H1 (cell line): ENCODE results near the gene RUNX1. TPM values are rescaled to one million over a fixed set of nuclear protein-coding genes. Genes with fewer than 3 reads are reported as not detected.

Experiments
- CTCF ChIA-PET: fragments of 300-600 bp; sonication (Branson Sonifier 250); formaldehyde crosslinking; loops from one replicate; lab custom pipeline; 2021; ENCODE audit not compliant: partially characterized antibody; lab: Charles Lee
- POLR2A ChIA-PET: fragments of 300-600 bp; sonication (Branson Sonifier 250); formaldehyde crosslinking; loops from one replicate; lab custom pipeline; 2021; ENCODE audit warnings: inconsistent platforms; ENCODE audit not compliant: partially characterized antibody; lab: Charles Lee
- DNase-seq, 2 experiments: peaks; one replicate each; pipeline versions ENCODE4 v3.0.0 to v3.0.0-alpha.2; 2010 to 2022; ENCODE audit warnings: low spot score in 2 of 2, low read depth in 1 of 2, mixed read lengths in 1 of 2
- FAIRE-seq: peaks from 2 replicates; lab custom pipeline; 2011; peaks lifted over from hg19 to GRCh38; lab: Jason Lieb, UNC
- H2AFZ ChIP-seq: 2 replicates; pipeline ENCODE4 v1.8.1; 2012; ENCODE audit warnings: low read length, inconsistent platforms
- H2AK5ac ChIP-seq: 2 replicates; pipeline ENCODE4 v1.6.1; 2013; ENCODE audit warnings: low read depth, low read length
- H2BK120ac ChIP-seq: replicated peaks from 2 replicates; pipeline ENCODE3; 2013; ENCODE audit warnings: low read depth, low read length, inconsistent platforms
- H2BK12ac ChIP-seq: 2 replicates; pipeline ENCODE4 v1.6.1; 2013; ENCODE audit warnings: low read depth, low read length
- H2BK15ac ChIP-seq: 2 replicates; pipeline ENCODE4 v1.6.1; 2013; ENCODE audit warnings: low read length
- H2BK20ac ChIP-seq: 2 replicates; pipeline ENCODE4 v1.6.1; 2013; ENCODE audit warnings: low read length
- H2BK5ac ChIP-seq: 2 replicates; pipeline ENCODE4 v1.6.1; 2013; ENCODE audit warnings: low read depth, low read length
- H3K14ac ChIP-seq: 2 replicates; pipeline ENCODE4 v1.6.1; 2013; ENCODE audit warnings: inconsistent platforms; ENCODE audit not compliant: insufficient read length
- H3K18ac ChIP-seq: 2 replicates; pipeline ENCODE4 v1.6.1; 2013; ENCODE audit warnings: low read length; ENCODE audit errors: extremely low read depth
- H3K23ac ChIP-seq: 2 replicates; pipeline ENCODE4 v1.6.1; 2013; ENCODE audit warnings: inconsistent platforms; ENCODE audit not compliant: insufficient read length
- H3K23me2 ChIP-seq: 2 replicates; pipeline ENCODE4 v1.6.1; 2013; ENCODE audit warnings: low read depth, low read length
- H3K27ac ChIP-seq: 2 replicates; pipeline ENCODE4 v1.6.1; 2011; ENCODE audit warnings: low read depth, low read length, inconsistent platforms
- H3K27me3 ChIP-seq, 4 experiments: replicated peaks in 1 of 4; 1 replicate in 1 of 4; 2 replicates in 3 of 4; pipeline versions ENCODE4 v1.6.1 to v1.8.1; 2011 to 2013; ENCODE audit warnings: low read length in 3 of 4, mild to moderate bottlenecking in 3 of 4, inconsistent platforms in 2 of 4, mixed read lengths in 2 of 4, moderate library complexity in 1 of 4; ENCODE audit not compliant: control insufficient read depth in 3 of 4, insufficient read depth in 3 of 4; ENCODE audit errors: extremely low read depth in 1 of 4
- H3K36me3 ChIP-seq, 4 experiments: 2 replicates each; pipeline versions ENCODE4 v1.6.1 to v1.8.1; 2011 to 2013; ENCODE audit warnings: mild to moderate bottlenecking in 4 of 4, low read length in 3 of 4, moderate library complexity in 2 of 4, control low read depth in 1 of 4, inconsistent platforms in 1 of 4; ENCODE audit not compliant: insufficient read depth in 4 of 4, control insufficient read depth in 2 of 4
- H3K4ac ChIP-seq: replicated peaks from 2 replicates; pipeline ENCODE3; 2013; ENCODE audit warnings: low read length, low read depth, mixed read lengths, inconsistent platforms; ENCODE audit not compliant: insufficient read length
- H3K4me1 ChIP-seq, 4 experiments: replicated peaks in 1 of 4; 1 replicate in 1 of 4; 2 replicates in 3 of 4; pipeline versions ENCODE4 v1.6.1 to v1.8.1; 2011 to 2013; ENCODE audit warnings: low read length in 3 of 4, inconsistent platforms in 2 of 4, mixed read lengths in 1 of 4; ENCODE audit not compliant: insufficient read depth in 4 of 4, control insufficient read depth in 3 of 4
- H3K4me2 ChIP-seq, 2 experiments: 2 replicates each; pipeline versions ENCODE4 v1.6.1 to v1.8.1; 2011 to 2013; ENCODE audit warnings: low read depth in 2 of 2, low read length in 2 of 2, control low read depth in 1 of 2, inconsistent platforms in 1 of 2, mild to moderate bottlenecking in 1 of 2; ENCODE audit not compliant: insufficient read depth in 1 of 2
- H3K4me3 ChIP-seq, 4 experiments: fragments of 200-600, 300-600 bp in 1 of 4; sonication (generic), shearing (Covaris generic), sonication (Bioruptor Twin) in 1 of 4; 2 replicates each; pipeline versions ENCODE4 v1.5.1 to v1.8.1; 2011 to 2016; ENCODE audit warnings: low read length in 4 of 4, low read depth in 3 of 4, control low read depth in 2 of 4, inconsistent platforms in 2 of 4, mild to moderate bottlenecking in 2 of 4, mixed read lengths in 1 of 4, moderate library complexity in 1 of 4; ENCODE audit not compliant: insufficient read depth in 2 of 4; ENCODE audit errors: extremely low read depth in 1 of 4
- H3K56ac ChIP-seq: replicated peaks from 2 replicates; pipeline ENCODE3; 2013; ENCODE audit warnings: low read depth, mild to moderate bottlenecking, mixed read lengths, low read length, inconsistent platforms; ENCODE audit not compliant: insufficient read length
- H3K79me1 ChIP-seq: 2 replicates; pipeline ENCODE4 v1.6.1; 2013; ENCODE audit warnings: low read depth, low read length, control low read depth
- H3K79me2 ChIP-seq, 2 experiments: 2 replicates each; pipeline versions ENCODE4 v1.6.1 to v1.8.1; 2012 to 2013; ENCODE audit warnings: low read length in 2 of 2, mild to moderate bottlenecking in 2 of 2, inconsistent platforms in 1 of 2; ENCODE audit not compliant: insufficient read depth in 2 of 2, control insufficient read depth in 1 of 2
- H3K9ac ChIP-seq, 4 experiments: replicated peaks in 1 of 4; 1 replicate in 1 of 4; 2 replicates in 3 of 4; pipeline versions ENCODE4 v1.6.1 to v1.8.1; 2011 to 2013; ENCODE audit warnings: low read depth in 3 of 4, low read length in 3 of 4, control low read depth in 2 of 4, mild to moderate bottlenecking in 2 of 4, moderate library complexity in 2 of 4, inconsistent platforms in 1 of 4; ENCODE audit errors: extremely low read depth in 1 of 4
- H3K9me3 ChIP-seq, 2 experiments: 2 replicates each; pipeline versions ENCODE4 v1.6.1 to v1.8.1; 2012 to 2013; ENCODE audit warnings: mild to moderate bottlenecking in 2 of 2, moderate library complexity in 2 of 2, control low read depth in 1 of 2, inconsistent platforms in 1 of 2, low read depth in 1 of 2, low read length in 1 of 2, mixed read lengths in 1 of 2; ENCODE audit not compliant: insufficient read depth in 2 of 2
- H4K20me1 ChIP-seq, 2 experiments: replicated peaks in 1 of 2; 2 replicates each; pipeline versions ENCODE3 to v1.8.1; 2011 to 2013; ENCODE audit warnings: inconsistent platforms in 2 of 2, low read length in 2 of 2, mild to moderate bottlenecking in 1 of 2; ENCODE audit not compliant: insufficient read depth in 2 of 2, control insufficient read depth in 1 of 2
- H4K5ac ChIP-seq: 2 replicates; pipeline ENCODE4 v1.6.1; 2013; ENCODE audit warnings: low read length, low read depth, mixed read lengths, inconsistent platforms; ENCODE audit not compliant: insufficient read length
- H4K8ac ChIP-seq: 2 replicates; pipeline ENCODE4 v1.8.0; 2013; ENCODE audit warnings: mild to moderate bottlenecking, moderate library complexity, low read length, inconsistent platforms; ENCODE audit not compliant: insufficient read depth; ENCODE audit errors: extremely low read depth
- H4K91ac ChIP-seq: replicated peaks from 2 replicates; pipeline ENCODE3; 2013; ENCODE audit warnings: low read length, mixed read lengths, inconsistent platforms; ENCODE audit not compliant: insufficient read length
- ATF3 ChIP-seq: IDR thresholded peaks from 2 replicates; pipeline ENCODE4 v1.6.1; 2011; ENCODE audit warnings: low read depth, mild to moderate bottlenecking, low read length; ENCODE audit not compliant: insufficient read depth
- BCL11A ChIP-seq, 2 experiments: IDR thresholded peaks; one replicate each; pipeline ENCODE4 v1.6.1; 2011; ENCODE audit warnings: low read depth in 2 of 2, low read length in 2 of 2, mild to moderate bottlenecking in 2 of 2
- E2F6 ChIP-seq: IDR thresholded peaks from 2 replicates; pipeline ENCODE4 v1.6.1; 2012; ENCODE audit warnings: inconsistent platforms
- EP300 ChIP-seq, 2 experiments: IDR thresholded peaks; 1 replicate in 1 of 2; 2 replicates in 1 of 2; pipeline ENCODE4 v1.6.1; 2011 to 2012; ENCODE audit warnings: low read depth in 2 of 2, low read length in 2 of 2, mild to moderate bottlenecking in 2 of 2, borderline replicate concordance in 1 of 2, inconsistent platforms in 1 of 2, moderate library complexity in 1 of 2
- FOSL1 ChIP-seq: IDR thresholded peaks from 2 replicates; pipeline ENCODE4 v1.6.1; 2011; ENCODE audit warnings: mild to moderate bottlenecking, low read depth, low read length, moderate library complexity; ENCODE audit not compliant: insufficient read depth
- HDAC6 ChIP-seq: IDR thresholded peaks from one replicate; pipeline ENCODE4 v1.7.1; 2012; ENCODE audit warnings: low read depth, mild to moderate bottlenecking, inconsistent platforms, low read length, moderate library complexity
- KDM4A ChIP-seq: IDR thresholded peaks from one replicate; pipeline ENCODE4 v1.7.1; 2012; ENCODE audit warnings: low read depth, mild to moderate bottlenecking, moderate library complexity, low read length, inconsistent platforms; ENCODE audit not compliant: severe bottlenecking
- NRF1 ChIP-seq: IDR thresholded peaks from 2 replicates; pipeline ENCODE4 v1.6.1; 2011; ENCODE audit warnings: mild to moderate bottlenecking, low read depth, low read length, improper control_type of control experiment
- POU5F1 ChIP-seq: IDR thresholded peaks from 2 replicates; pipeline ENCODE4 v1.6.1; 2011; ENCODE audit warnings: low read depth, mild to moderate bottlenecking, low read length, moderate library complexity
- RBBP5 ChIP-seq: IDR thresholded peaks from 2 replicates; pipeline ENCODE4 v1.7.1; 2012; ENCODE audit warnings: low read depth, mild to moderate bottlenecking, inconsistent platforms, low read length, moderate library complexity, borderline replicate concordance
- RNF2 ChIP-seq: fragments of 200-900, 300-1000 bp; sonication (generic); IDR thresholded peaks from 2 replicates; pipeline ENCODE4 v1.7.1; 2016; ENCODE audit warnings: borderline replicate concordance, low read depth, mild to moderate bottlenecking, antibody characterized with exemption, low read length; ENCODE audit not compliant: poor library complexity, severe bottlenecking; ENCODE audit errors: missing control alignments
- SP4 ChIP-seq: IDR thresholded peaks from 2 replicates; pipeline ENCODE4 v1.6.1; 2012; ENCODE audit warnings: low read length, inconsistent platforms
- ZNF274 ChIP-seq: IDR thresholded peaks from 2 replicates; pipeline ENCODE4 v1.7.0; 2012; ENCODE audit warnings: low read length, borderline replicate concordance; ENCODE audit errors: extremely low read depth
- WGBS, 2 experiments: shearing (Covaris generic) in 1 of 2; methylation state at CpG; one replicate each; pipeline versions ENCODE4 v1.1.6 to v1.1.7; 2013 to 2015; ENCODE audit warnings: low lambda C conversion rate in 2 of 2, mixed read lengths in 2 of 2, inconsistent platforms in 1 of 2, low coverage in 1 of 2, missing lambda C conversion rate in 1 of 2; ENCODE audit not compliant: insufficient replicate concordance in 2 of 2, insufficient coverage in 1 of 2, insufficient read length in 1 of 2; ENCODE audit errors: extremely low coverage in 1 of 2, missing lambda C conversion rate in 1 of 2; 5-methylcytosine and 5-hydroxymethylcytosine counted together
- polyA plus RNA-seq, 7 experiments: library from polyadenylated mRNA; depleted of rRNA in 3 of 7; stranded (reverse) in 5 of 7; unstranded in 2 of 7; fragments of >200 nt in 5 of 7; fragments of 200-250 nt in 2 of 7; gene quantifications; 1 replicate in 5 of 7; 2 replicates in 1 of 7; 4 replicates in 1 of 7; pipeline versions ENCODE4 v1.2.1 to v1.2.3, GENCODE V29; 2011 to 2013; ENCODE audit warnings: missing spikeins in 2 of 7, mixed read lengths in 2 of 7
- total RNA-seq: library from RNA; stranded (reverse); fragmentation: NEBNext Ultra II Directional; extraction: Animal tissue kit (Norgen Biotek cat#: 25700); gene quantifications from 2 replicates; pipeline ENCODE4 v1.2.1, GENCODE V29; 2021

RUNX1 gene
- total and polyA plus RNA-seq, 2 of the 8 experiments (the other 6 are each of a cell fraction or from before 2014, with no cell fraction given), result 0.20 to 0.60 TPM

GRCh38 chr21:34923626-34924025 is 125.5 kb downstream of the RUNX1 start:
- H4K8ac ChIP-seq, result no peak overlapping the region
- no peak overlapping the region for H3K4me3 ChIP-seq
- no peaks in the 10 kb centered on the region for H3K9me3 ChIP-seq
- no peaks in the 10 kb centered on the region for H3K36me3 ChIP-seq
- H3K4ac ChIP-seq, result no peak overlapping the region
- H3K79me1 ChIP-seq, result no peaks in the 10 kb centered on the region
- H3K4me1 ChIP-seq, result no peaks in the 10 kb centered on the region
- H3K27me3 ChIP-seq, result no peaks in the 10 kb centered on the region
- CTCF ChIA-PET, result no interaction called here
- H3K18ac ChIP-seq, result no peak overlapping the region
- no peak overlapping the region for H4K91ac ChIP-seq
- H3K27ac ChIP-seq, result no peak overlapping the region
- DNase-seq (no peak), FAIRE-seq (no peak)
- H3K79me2 ChIP-seq, result no peaks in the 10 kb centered on the region
- H2BK120ac ChIP-seq, result no peak overlapping the region
- POLR2A ChIA-PET, result no interaction called here
- 60% methylated on average over 2 of the region's 4 CpGs; no CpG with 5 or more reads in 1 of the 2 experiments for WGBS, 2 experiments
- H4K5ac ChIP-seq, result no peak overlapping the region
- H2AFZ ChIP-seq, result no peak overlapping the region
- no peak overlapping the region for H3K23ac ChIP-seq
- no peak overlapping the region for H3K9ac ChIP-seq
- no peak overlapping the region for H2BK12ac ChIP-seq
- no peak overlapping the region for H3K14ac ChIP-seq
- no peak overlapping the region for H2AK5ac ChIP-seq
- H2BK15ac ChIP-seq, result no peak overlapping the region
- no peak overlapping the region for H2BK5ac ChIP-seq
- H2BK20ac ChIP-seq, result no peak overlapping the region
- no peaks in the 10 kb centered on the region for H3K23me2 ChIP-seq
- no peak overlapping the region for H3K4me2 ChIP-seq
- no peaks in the 10 kb centered on the region for H4K20me1 ChIP-seq
- H3K56ac ChIP-seq, result no peak overlapping the region
- TF ChIP-seq ZNF274 (no peak), BCL11A (IDR thresholded peaks at IDR 0.05; ENCODE audit: low read depth in 2 of 2, low read length in 2 of 2) (no peak), KDM4A (no peak), POU5F1 (no peak), RNF2 (no peak), EP300 (IDR thresholded peaks at IDR 0.05; ENCODE audit: borderline replicate concordance in 1 of 2, low read depth in 2 of 2, low read length in 2 of 2) (no peak), HDAC6 (no peak), E2F6 (no peak), FOSL1 (no peak), SP4 (no peak), RBBP5 (no peak), ATF3 (no peak), NRF1 (no peak)
